GM21786 (cell line): ENCODE results near the gene LHFPL2.

Source experiments
- ATAC-seq: cut with Tn5 transposase; IDR thresholded peaks from one replicate; pipeline ENCODE4 v1.9.1; 2021; ENCODE audit not compliant: unreplicated experiment

The LHFPL2 gene

GRCh38 chr5:78505860-78506259 is 142.7 kb downstream of the LHFPL2 start:
- no peak for ATAC-seq

DNA sequence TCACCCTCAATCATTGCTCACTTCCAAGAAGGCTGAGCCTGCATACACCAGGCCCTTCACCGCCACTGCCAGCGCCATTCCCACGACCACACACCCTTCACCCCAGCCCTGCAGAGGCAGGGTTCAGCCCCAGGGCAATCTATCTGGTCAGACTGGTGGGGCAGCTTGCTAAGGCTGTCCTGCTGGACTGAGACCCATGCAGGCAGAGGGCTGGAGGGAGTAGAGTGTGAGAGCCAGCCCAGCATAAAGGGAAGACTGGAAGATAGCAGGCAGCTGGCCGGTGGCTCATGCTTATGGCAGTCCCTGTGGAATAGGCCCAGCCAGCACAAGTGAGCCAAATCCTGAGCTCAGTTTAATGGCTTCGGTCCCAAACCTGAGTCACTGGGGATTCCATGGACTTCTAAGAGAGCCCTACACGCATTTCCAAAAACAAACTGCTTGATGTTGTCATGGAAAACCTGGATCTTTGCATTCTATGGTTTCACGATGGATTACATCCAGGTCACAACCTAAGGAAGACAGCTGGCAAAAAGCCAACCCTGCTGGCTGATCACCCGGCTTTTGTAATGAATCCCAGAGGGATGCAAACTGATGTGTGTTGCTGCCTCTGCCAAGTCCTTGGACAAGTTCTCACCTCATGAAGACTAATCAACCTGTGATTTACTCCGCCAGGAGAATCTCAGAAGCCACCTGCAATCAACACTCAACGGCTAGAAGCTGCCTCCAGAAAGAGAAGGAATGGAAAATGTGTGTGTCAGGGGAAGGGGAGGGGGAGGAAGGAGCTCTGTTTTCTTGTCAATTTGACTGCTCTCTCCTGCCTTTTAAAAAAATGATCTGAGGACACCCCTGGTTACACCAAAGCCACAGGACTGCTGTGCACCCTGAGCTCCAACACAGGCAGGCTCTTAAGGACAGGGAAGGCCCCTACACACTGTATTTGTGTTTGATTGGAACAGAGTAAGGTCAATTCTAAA is 143.6 kb downstream of the LHFPL2 start:
- ATAC-seq: no peak

DNA sequence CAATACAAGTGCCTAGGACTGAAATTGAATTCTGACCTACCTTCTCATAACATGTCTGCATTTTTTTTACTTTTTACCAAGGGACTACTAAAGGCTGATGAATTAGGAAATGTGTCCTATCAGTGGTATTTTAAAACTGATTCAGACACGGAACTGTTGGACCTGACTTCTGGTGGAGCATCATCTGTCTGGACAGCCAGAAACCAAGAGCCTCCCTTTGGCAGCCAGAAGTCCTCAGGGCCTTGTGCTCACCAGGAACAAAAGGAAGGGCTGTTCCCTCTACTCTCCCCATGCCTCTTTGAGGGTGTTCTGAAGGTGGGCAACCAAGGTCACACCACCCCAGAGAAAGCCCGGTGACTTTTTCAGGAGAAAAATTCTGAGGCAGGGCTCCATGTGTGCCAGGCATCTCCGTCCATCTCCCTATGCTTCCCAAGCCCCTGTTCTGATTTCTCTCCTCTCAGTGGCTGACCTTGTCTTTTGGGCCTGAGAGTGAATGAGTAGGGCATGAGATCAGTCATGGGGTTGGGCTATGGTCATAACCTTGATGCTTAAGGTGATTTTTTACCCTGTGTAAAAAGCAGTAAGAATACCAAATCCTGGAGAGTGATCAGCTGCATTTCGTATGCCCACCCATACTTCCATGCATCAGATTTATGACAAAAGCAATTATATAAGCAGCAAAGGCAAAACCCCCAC is 144.5 kb downstream of the LHFPL2 start:
- ATAC-seq: no peak

GRCh38 chr5:78501411-78502352 is 146.9 kb downstream of the LHFPL2 start:
- no peak for ATAC-seq

DNA sequence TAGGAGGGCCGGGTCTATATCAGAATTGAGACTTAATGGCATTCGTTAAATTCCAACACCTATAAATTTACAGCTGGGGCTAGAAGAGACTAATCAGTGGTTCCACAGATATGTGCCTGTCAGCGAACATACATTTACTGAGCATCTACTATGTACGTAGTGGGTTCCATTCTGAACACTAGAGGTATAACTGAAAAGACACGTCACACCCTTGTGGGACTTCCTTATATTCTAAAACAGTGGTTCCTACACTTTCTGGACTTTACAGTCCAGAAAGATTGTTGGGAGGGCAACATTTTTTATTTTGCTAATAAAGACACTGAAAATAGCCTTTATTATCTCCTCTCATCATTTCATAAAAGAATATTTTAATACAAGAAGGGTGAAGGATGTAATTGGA is 147.7 kb downstream of the LHFPL2 start:
- no peak for ATAC-seq

DNA sequence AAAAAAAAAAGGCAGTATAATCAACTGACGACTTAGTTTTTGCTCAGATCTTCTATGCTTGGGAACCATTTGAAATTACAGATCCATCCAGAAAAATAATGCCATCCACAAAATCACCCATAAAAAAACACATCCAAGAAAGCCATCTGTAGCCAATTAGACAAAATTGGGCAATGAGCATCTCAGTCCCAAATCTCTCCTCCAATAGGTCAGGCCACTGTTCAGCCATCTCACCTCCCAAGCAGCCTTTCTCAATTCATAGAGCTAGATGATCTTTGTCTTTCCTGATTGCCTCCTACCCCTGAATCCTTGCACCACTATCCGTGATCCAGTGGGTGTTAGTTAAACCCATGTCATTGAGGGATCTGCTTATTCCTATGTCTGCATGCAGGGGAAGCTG is 148.5 kb downstream of the LHFPL2 start:
- ATAC-seq: no peak

GRCh38 chr5:78499485-78499884 is 149.1 kb downstream of the LHFPL2 start:
- no peak for ATAC-seq

DNA sequence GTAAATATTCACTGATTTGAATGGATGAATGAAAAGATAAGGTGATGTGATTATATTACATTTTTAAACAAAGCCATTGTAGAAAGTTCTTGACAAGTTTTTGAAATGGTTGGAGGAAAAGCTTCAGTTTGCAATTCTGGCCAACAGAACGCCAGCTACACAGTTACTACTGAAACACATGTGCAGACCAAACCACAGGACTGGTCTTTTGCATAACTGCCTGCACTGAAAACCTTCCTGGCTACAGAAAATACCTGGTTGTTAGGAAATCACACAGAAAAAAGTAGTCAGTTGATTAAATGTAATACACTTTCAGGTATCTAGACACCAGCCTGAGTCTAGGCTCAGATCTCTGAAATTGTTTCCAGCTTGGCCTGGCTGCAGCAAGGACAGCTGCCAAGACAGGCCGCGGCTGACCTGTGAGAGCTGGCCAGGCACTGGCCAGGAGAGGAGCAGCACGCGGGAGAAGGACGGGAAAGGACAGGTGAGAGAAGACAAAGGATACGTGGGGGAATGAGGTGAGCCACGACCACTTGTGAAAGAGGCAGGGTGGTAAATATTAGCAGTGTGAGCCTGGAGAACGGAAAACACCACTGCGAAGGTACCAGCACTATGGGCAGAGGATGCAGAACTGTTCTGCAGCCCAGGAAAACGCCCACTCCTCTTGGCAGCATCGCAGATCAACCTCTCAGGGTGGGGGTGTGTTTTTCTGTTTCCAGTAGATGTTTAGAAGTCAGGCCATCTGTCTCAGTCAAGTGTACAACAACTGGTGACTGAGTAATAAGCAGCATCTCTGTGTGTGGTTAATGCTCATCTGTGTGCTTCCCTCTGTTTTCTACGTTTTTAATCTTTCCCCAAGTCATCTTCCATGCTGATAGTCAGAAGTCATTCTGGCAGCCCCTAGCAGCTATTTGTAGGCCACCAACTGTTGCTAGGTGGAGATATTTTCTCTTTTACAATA is 150.7 kb downstream of the LHFPL2 start:
- ATAC-seq: no peak

DNA sequence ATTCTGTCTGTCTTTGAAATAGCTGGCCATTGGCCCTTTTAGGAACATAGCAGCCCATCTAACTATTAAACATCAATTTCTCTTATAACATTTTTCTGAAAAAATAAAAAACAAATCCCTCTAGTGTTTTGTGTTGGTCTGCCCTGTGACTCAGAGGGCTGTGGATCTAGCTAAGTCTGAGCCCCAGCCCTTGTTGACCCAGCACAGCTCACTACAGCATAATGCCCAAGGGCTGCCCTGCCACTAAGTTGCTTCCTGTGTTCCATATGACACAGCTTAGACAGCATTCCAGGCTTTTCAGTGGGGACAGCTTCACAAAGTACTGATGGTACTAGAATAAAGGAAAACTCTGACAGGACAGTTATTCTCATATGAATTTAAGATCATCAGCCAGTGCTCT is 152.2 kb downstream of the LHFPL2 start:
- ATAC-seq: no peak

- ATAC-seq: no peak
These were observed 152.8 kb downstream of the LHFPL2 start for GRCh38 chr5:78495800-78496199.

DNA sequence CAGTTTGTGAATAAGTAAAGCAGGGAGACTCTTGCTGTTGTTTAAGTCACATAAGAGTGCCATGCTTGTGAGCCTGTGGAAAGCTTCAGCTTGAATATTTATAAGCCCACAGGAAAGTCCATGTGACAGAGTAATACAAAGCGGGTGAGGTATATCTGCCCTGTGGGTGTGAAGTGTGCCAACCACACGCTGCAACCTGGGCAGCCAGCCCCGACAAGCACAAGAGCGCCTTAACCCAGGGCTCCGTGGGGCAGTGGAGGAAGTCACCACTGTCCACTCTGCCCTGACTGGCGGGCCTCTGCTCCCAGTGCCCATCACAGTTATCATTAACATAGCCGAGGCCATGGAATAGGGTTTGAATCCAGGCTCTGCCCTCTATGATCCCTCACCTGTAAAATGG is 155.9 kb downstream of the LHFPL2 start:
- ATAC-seq: no peak

- ATAC-seq: no peak
These were observed 156.3 kb downstream of the LHFPL2 start for GRCh38 chr5:78492224-78492623.

DNA sequence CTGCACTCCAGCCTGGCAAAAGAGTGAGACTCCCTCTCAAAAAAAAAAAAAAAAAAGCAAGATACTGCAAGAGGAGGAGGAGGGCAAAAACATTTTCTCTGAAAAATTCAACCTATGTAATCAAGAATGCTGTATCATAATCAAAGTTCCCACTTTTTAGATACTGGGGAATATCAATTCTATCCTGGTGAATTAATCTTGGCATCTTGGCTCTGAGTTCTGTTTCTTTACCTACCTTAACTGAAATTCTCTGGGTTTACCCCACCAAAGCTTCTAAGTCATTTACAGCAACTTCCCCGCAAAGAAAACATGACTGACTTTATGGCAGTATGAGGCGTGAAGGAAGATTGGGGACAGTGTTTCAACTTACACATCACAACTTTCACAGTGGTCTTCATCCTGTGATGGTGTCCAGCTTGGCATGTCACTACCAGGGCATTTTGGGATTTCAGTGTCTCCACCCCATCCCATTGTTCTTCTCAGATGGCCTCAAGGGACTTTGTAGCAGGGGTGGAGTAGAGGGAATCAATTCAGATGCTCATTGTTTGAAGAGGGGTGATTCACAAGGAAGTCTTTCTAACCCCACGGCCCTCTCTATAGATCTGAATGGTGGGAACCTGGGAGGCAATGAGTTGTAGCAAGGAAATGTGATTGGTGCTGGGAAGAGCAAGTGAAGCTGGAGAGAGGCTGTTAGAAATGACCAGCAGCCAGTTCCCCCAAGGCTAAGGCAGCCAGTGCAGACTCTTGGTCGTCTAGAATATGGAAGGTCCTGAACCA is 157.7 kb downstream of the LHFPL2 start:
- no peak for ATAC-seq

DNA sequence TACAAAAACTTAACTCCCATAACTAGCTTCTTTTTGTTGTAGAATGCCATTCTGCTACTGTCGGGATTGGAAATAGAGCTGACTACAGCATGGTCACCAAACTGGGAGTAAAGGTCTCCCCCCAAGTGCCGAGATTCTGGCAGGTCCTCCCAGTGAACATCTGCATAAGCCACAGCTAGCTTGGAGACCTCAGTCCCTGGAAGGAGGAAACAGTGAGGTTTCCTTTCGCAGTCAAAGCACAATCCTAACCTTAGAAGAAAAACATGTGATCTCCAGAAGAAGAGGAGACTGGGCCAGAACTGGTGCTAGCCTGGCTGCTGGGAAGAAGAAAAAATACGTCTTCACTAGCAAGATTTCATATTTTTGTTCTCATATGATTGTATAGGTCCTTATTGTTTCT is 160.7 kb downstream of the LHFPL2 start:
- no peak for ATAC-seq

GRCh38 chr5:78486218-78486617 is 162.4 kb downstream of the LHFPL2 start:
- no peak for ATAC-seq

DNA sequence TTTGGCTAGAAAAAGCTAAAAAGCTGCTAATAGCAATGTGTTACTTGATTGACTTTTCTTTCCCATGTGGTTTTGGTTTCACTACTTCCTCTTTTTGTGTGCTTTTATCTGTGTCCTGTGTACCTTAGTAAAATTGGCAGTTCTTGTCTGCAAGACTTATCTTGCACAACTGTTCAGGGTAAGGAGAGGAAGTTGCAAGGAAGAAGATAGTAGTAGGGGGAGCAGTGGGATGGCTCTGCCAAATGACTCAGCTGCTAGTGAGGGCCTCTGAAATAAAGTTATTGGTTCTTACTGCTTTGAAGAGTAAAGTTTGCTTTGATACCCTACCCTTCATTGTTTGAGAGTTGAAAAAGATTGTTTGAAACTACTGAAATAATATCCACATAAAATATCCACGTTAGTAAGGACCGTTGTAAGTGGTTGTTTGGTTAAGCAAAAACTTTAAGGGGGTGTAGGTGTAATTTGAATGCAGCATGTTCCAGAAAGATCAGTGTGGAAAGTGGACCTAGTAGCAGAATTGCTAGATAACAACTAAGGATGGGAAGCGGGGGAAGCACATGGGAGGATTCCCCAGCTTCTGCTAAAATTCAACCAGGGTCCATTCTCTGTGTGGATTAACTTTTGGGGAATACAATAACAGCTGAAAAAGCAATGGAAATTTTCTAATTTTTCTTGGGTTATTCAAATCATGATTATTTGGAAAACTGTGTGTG is 164.6 kb downstream of the LHFPL2 start:
- ATAC-seq: peak; percentile 86

GRCh38 chr5:78482948-78483347 is 165.6 kb downstream of the LHFPL2 start:
- no peak for ATAC-seq

GRCh38 chr5:78476795-78477194 is 171.8 kb downstream of the LHFPL2 start:
- no peak for ATAC-seq

GRCh38 chr5:78475370-78475769 is 173.2 kb downstream of the LHFPL2 start:
- ATAC-seq: no peak
